GM13977 (cell line): ENCODE data around the gene FRAS1.

ENCODE experiments used
- DNase-seq: peaks from one replicate; pipeline ENCODE4 v3.0.0; 2012; ENCODE audit warnings: low spot score
- in situ Hi-C: fragments of 300-500 bp; cut with MboI; formaldehyde crosslinking; loops from one replicate; pipeline ENCODE4 v1.12.0; 2022; ENCODE audit warnings: low sequenced_read_pairs, low pct_unique_long_range_greater_than_20kb, mixed read lengths, inconsistent platforms; ENCODE audit not compliant: unreplicated experiment
- TF ChIP-seq, protein P1 (sequence below): IDR thresholded peaks from 2 replicates; pipeline ENCODE4 v1.5.1; 2012; ENCODE audit warnings: mild to moderate bottlenecking, control low read depth; ENCODE audit not compliant: insufficient read depth; ENCODE audit errors: extremely low read depth, missing control alignments

FRAS1 gene

DNA sequence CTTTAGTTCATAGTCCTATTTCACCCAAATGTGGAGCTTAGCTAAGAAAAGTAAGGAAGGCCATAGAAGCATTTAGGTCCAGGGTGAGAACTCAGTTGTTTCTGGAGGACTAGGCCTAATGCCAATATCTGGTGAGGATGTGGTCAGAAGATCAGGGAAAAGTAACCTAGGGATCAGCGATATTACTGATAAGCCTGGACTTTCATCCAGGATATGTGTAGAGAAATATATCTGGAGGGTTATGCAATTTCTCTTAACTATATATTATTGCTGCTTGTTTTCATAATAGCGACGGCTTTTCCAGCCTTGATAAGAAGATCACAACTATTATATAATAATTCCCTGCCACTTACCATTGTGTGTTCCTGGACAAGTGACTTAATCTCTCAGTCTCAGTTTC lies 81.1 kb downstream of the FRAS1 start:
- in situ Hi-C loops: no loop called here
- TF ChIP-seq, protein P1, sequence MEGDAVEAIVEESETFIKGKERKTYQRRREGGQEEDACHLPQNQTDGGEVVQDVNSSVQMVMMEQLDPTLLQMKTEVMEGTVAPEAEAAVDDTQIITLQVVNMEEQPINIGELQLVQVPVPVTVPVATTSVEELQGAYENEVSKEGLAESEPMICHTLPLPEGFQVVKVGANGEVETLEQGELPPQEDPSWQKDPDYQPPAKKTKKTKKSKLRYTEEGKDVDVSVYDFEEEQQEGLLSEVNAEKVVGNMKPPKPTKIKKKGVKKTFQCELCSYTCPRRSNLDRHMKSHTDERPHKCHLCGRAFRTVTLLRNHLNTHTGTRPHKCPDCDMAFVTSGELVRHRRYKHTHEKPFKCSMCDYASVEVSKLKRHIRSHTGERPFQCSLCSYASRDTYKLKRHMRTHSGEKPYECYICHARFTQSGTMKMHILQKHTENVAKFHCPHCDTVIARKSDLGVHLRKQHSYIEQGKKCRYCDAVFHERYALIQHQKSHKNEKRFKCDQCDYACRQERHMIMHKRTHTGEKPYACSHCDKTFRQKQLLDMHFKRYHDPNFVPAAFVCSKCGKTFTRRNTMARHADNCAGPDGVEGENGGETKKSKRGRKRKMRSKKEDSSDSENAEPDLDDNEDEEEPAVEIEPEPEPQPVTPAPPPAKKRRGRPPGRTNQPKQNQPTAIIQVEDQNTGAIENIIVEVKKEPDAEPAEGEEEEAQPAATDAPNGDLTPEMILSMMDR: no peak
- DNase-seq: no peak

DNA sequence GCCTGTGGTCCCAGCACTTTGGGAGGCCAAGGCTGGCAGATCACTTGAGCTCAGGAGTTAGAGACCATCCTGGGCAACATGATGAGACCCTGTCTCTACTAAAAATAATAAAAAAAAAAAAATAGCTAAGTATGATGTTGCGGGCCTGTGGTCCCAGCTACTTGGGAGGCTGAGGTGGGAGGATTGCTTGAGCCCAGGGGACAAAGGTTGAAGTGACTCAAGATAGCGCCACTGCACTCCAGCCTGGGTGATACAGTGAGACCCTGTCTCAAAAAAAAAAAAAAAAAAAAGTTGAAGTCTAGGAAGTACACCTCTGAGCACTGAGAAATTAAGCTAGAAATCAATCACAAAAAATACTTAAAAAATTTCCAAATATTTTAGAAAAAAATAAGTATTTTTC lies 86.5 kb downstream of the FRAS1 start:
- TF ChIP-seq, protein P1: no peak
- in situ Hi-C loops: no loop called here
- no peak for DNase-seq

DNA sequence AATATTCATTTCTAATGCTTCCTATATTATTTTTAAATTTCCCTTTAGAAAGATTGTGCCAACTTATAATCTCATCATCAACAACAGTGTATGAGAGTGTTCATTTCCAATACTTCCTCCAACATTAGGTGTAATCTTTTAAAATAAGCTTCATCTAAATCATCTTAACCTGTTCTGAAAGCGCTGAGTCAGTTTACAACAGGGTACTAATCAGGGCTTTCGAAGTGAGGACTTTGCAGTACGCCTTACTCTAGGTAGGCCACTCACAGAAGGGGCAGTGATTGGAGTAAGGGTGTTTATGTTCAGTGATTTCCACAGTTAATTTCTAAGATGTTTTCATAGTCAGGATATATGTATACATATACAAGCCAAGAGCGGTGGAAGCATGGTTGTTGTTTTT lies 87.9 kb downstream of the FRAS1 start:
- in situ Hi-C loops: no loop called here
- TF ChIP-seq, protein P1: no peak

DNA sequence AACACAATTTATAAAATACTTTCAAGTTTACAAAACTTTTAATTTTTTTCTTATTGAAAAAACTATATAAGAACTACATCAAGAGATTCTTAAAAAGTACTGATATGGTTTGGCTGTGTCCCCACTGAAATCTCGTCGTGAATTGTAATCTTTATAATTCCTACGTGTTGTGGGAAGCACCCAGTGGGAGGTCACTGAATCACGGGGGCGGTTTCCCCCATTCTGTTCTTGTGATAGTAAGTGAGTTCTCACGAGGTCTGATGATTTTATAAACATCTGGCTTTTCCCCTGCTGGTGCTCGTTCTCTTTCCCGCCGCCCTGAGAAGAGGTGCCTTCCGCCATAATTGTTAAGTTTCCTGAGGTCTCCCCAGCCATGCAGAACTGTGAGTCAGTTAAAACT lies 88.5 kb downstream of the FRAS1 start:
- in situ Hi-C loops: no loop called here
- no peak for DNase-seq
- TF ChIP-seq, protein P1: no peak

More for the DNA sequence above, 87.9 kb downstream of the FRAS1 start:
- DNase-seq: no peak

DNA sequence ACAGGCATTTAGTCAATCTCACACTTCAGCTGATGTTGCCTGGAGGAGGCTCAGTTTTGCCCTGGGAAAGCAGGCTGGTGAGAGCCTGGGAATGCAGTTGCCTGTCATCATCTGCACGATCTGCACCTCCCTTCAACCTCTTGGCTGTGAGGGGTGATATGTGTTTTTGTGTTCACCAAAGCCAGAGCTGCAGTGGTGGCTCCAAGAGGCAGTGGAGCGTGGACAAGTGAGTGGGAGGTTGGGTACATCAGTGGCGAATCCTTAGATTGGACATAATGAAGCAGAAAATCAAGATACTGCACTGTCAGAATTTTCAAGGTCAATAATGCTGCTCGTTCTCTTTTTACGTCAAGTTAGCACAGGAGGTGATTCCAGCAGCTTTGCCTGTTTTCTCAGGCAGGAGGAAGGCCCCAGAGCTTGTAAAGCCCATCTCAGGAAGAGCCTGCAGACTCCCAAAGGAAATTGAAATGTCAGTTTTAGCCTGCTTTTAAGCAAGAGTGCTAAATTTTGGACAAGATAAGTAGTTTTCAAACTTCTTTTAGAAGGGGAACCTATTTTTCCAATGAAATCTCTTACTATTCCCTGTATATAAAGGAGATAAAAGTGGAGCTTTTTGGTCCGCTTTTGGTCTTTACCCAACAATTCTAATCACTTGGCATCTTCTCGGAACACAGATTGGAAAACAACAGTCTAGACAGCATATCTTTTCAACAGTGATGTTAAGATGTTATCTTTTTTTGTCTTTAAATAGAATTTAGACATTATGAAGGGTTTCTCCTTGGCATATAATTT lies 92.8 kb downstream of the FRAS1 start:
- in situ Hi-C loops: no loop called here
- TF ChIP-seq, protein P1: no peak
- DNase-seq: no peak

DNA sequence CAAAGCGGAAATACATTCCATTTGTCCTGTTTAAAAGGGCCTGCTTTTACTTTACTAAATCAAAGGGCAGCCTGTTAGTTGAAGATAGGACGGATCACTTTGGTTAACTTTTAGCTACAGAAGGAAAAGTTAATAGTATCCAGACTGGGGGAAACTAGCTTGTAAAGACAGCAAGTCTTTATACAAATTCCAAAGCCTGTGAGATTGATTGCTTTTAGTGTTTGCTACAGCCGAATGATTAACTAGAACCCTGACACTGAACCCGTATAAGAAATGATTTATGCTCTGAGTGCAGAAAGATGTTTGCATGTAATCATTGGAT lies 93.4 kb downstream of the FRAS1 start:
- in situ Hi-C loops: no loop called here
- TF ChIP-seq, protein P1: no peak
- no peak for DNase-seq
